GM19099 (cell line): ENCODE results near the gene ATP4B.

Experiments
- POLR2A ChIP-seq: IDR thresholded peaks from 3 replicates; pipeline ENCODE4 v1.6.1; 2011; ENCODE audit warnings: low read depth; ENCODE audit not compliant: insufficient read length; ENCODE audit errors: extremely low read depth

Gene ATP4B

GRCh38 chr13:113629866-113630265 is 28.1 kb downstream of the ATP4B start:
- no peak for TF ChIP-seq POLR2A

- TF ChIP-seq POLR2A = no peak
Observed at GRCh38 chr13:113628291-113629270, 29.4 kb downstream of the ATP4B start.

GRCh38 chr13:113627136-113627535 is 30.9 kb downstream of the ATP4B start:
- no peak for TF ChIP-seq POLR2A

- TF ChIP-seq POLR2A = no peak
Observed at GRCh38 chr13:113625965-113626721, 31.9 kb downstream of the ATP4B start.

GRCh38 chr13:113624235-113624587 is 33.8 kb downstream of the ATP4B start:
- no peak for TF ChIP-seq POLR2A

GRCh38 chr13:113623491-113624234 is 34.3 kb downstream of the ATP4B start:
- TF ChIP-seq POLR2A = no peak

GRCh38 chr13:113622791-113623490 is 35.1 kb downstream of the ATP4B start:
- TF ChIP-seq POLR2A = no peak

- TF ChIP-seq POLR2A = no peak
Observed at GRCh38 chr13:113621046-113621445, 37.0 kb downstream of the ATP4B start.

- no peak for TF ChIP-seq POLR2A
Observed at GRCh38 chr13:113620036-113620796, 37.8 kb downstream of the ATP4B start.

GRCh38 chr13:113618455-113618854 is 39.5 kb downstream of the ATP4B start:
- no peak for TF ChIP-seq POLR2A

GRCh38 chr13:113617961-113618360 is 40.0 kb downstream of the ATP4B start:
- TF ChIP-seq POLR2A = no peak

- TF ChIP-seq POLR2A = no peak
Observed at GRCh38 chr13:113616991-113617749, 40.8 kb downstream of the ATP4B start.

- TF ChIP-seq POLR2A = no peak
Observed at GRCh38 chr13:113616281-113616906, 41.6 kb downstream of the ATP4B start.
